SJSA1 (cell line): ENCODE results near the gene SPATA12. TPM values are rescaled to one million over a fixed set of nuclear protein-coding genes. Genes with fewer than 3 reads are reported as not detected.

Experiments used
- total RNA-seq: library from RNA; depleted of rRNA; stranded (reverse); fragments of >200 nt; shearing (Covaris generic); gene quantifications from 2 replicates; pipeline ENCODE4 v1.2.3, GENCODE V29; 2014; rRNA removed

Gene SPATA12
- total RNA-seq, 1 experiment from 2014 or later, result not detected

Other genes starting within 250 kb of the SPATA12 start
- gene IL17RD, start 104.7 kb downstream of the SPATA12 start, total RNA-seq, result not detected in 2 replicates
- gene HESX1, start 139.3 kb downstream of the SPATA12 start, total RNA-seq, result 0.11 TPM in 1 of 2 replicates, not detected in the other
- 12.6 and 18.7 TPM in 2 replicates for gene APPL1, start 167.1 kb downstream of the SPATA12 start, total RNA-seq
- gene ASB14, start 232.0 kb downstream of the SPATA12 start, total RNA-seq, result not detected in 2 replicates